Uterus (tissue), 4 donors: Measurements from ENCODE around the gene SLCO3A1. TPM values are rescaled to one million over a fixed set of nuclear protein-coding genes. Genes with fewer than 3 reads are reported as not detected.

Experiments
- DNase-seq, 2 donors: peaks; one replicate each; pipeline ENCODE4 v3.0.0-alpha.2; 2019 to 2020
- H3K27ac ChIP-seq, 2 donors: fragments of 200-600 bp; sonication (generic); 1 replicate in 1 of 2; 2 replicates in 1 of 2; pipeline ENCODE4 v1.5.1; 2016 to 2018
- H3K27me3 ChIP-seq, 2 donors: fragments of 200-600 bp; sonication (generic); one replicate each; pipeline ENCODE4 v1.5.1; 2018 to 2019; ENCODE audit warnings: control low read depth in 1 of 2
- H3K36me3 ChIP-seq, 2 donors: fragments of 200-600 bp; sonication (generic); one replicate each; pipeline ENCODE4 v1.5.1; 2019; ENCODE audit warnings: control low read depth in 1 of 2
- H3K4me1 ChIP-seq, 2 donors: fragments of 200-600 bp; sonication (generic); one replicate each; pipeline ENCODE4 v1.5.1; 2018 to 2019; ENCODE audit warnings: control low read depth in 1 of 2
- H3K4me3 ChIP-seq, 2 donors: fragments of 200-600 bp; sonication (generic); 1 replicate in 1 of 2; 2 replicates in 1 of 2; pipeline ENCODE4 v1.5.1; 2018 to 2019; ENCODE audit warnings: mild to moderate bottlenecking in 1 of 2
- H3K9me3 ChIP-seq, 2 donors: fragments of 200-600 bp; sonication (generic); one replicate each; pipeline ENCODE4 v1.5.1; 2019; ENCODE audit warnings: control low read depth in 1 of 2
- CTCF ChIP-seq, 4 experiments: fragments of 200-600 bp in 2 of 4; fragments of 450-650 bp in 2 of 4; sonication (generic) in 2 of 4; IDR thresholded peaks; one replicate each; pipeline ENCODE4 v1.5.1; 2016 to 2019; ENCODE audit warnings: antibody characterized with exemption in 4 of 4, mild to moderate bottlenecking in 2 of 4, moderate library complexity in 1 of 4
- POLR2A ChIP-seq, 2 donors: fragments of 450-650 bp; IDR thresholded peaks; one replicate each; pipeline ENCODE4 v1.6.1; 2016; ENCODE audit warnings: antibody characterized with exemption in 2 of 2, mild to moderate bottlenecking in 1 of 2, moderate library complexity in 1 of 2
- intact Hi-C: fragments of 100-400 bp; cut with DNase I; formaldehyde crosslinking; loops from one replicate; pipeline ENCODE4 v1.15.1; 2023; ENCODE audit warnings: low total_unique reads
- total RNA-seq, 4 donors: library from RNA; depleted of rRNA in 3 of 4; stranded (reverse); fragments of >200 nt in 3 of 4; gene quantifications; one replicate each; pipeline versions ENCODE4 v1.1.0 to v1.2.4, GENCODE V29; 2014 to 2023
- donor health status: DM: yes; HTN: yes; CAD: no.

The SLCO3A1 gene
- total RNA-seq, 4 donors from 2014 or later: 4.4 to 26.1 (median 9.5) TPM

DNA sequence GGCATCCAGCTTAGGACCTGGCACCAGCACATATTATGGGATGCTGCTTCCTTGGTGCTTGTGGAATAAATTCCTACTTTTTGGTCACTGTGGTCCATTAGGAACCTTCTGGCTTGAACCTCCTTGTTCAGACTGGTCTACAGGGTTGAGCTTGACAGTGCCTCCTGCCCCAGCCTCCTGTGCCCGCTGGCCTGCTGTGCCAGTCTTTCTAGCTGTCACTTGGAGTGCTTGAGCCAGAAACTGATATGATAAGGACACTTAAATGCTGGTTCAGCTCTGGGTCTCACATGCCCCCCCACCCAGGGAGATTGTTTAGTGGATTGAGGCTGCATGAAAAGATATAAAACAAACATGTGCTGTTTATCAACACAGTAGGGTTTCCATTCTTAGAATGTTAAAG, 147.8 kb downstream of the SLCO3A1 start:
- TF ChIP-seq CTCF (IDR thresholded peaks at IDR 0.05): no peak
- TF ChIP-seq POLR2A (IDR thresholded peaks at IDR 0.05): no peak
- intact Hi-C loops: no loop called here
- Histone ChIP-seq H3K27me3 (no peaks in the 10 kb centered on the region), H3K9me3 (no peaks in the 10 kb centered on the region), H3K4me1 (no peaks in the 10 kb centered on the region), H3K36me3 (no peaks in the 10 kb centered on the region), H3K27ac (no peak overlapping the region), H3K4me3 (no peak overlapping the region)
- no peak for DNase-seq

DNA sequence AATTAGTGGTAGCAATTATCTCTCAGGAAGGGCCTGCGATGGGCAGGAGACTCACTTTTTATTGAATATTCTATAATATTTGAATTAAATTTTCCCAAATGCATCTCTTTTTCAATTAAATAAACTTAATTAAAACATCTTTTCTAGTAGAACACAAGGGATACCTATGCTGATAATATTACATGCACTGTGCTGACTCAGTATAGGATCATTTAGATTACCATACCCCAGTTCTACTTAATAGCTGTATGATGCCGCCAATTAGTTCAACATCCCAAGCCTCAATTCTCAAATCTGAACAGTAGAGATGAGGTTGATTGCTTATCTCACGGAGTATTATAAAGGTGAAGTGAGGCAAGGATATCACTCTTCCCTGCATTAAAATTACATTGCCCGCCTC, 149.2 kb downstream of the SLCO3A1 start:
- Histone ChIP-seq H3K36me3 (no peaks in the 10 kb centered on the region), H3K4me3 (no peak overlapping the region), H3K27me3 (no peaks in the 10 kb centered on the region), H3K27ac (no peak overlapping the region), H3K4me1 (no peaks in the 10 kb centered on the region), H3K9me3 (no peaks in the 10 kb centered on the region)
- no peak for DNase-seq
- intact Hi-C loops: no loop called here
- no peak for TF ChIP-seq CTCF (IDR thresholded peaks at IDR 0.05)
- TF ChIP-seq POLR2A (IDR thresholded peaks at IDR 0.05): no peak

DNA sequence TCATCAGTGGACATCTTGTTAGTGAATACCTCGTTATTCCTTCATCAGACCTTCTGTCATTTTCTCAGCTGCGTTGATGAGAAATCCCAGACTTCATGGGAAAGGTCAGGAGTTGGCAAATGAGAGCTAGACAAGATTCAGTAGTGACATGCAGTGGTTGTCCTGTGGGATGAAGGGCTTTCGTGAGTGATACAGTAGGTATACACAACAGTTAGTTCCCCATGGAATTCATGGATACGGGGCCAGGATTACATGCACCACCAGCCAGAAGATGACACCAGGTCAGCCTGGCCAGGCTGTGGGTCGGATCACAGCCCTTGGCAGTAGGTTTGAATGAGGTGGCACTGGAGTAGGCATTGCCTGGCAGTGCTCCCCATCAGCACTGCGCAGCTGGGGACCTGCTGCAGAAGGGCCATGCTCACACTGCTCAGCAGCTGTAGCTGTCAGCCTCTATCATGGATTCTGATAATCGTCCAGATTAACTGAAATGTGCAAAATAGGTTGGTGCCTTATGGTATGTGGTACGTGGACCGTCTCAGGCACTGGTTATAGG, 150.1 kb downstream of the SLCO3A1 start:
- H3K4me1 ChIP-seq: no peaks in the 10 kb centered on the region
- TF ChIP-seq CTCF (IDR thresholded peaks at IDR 0.05) (no peak), POLR2A (IDR thresholded peaks at IDR 0.05) (no peak)
- H3K4me3 ChIP-seq: no peak overlapping the region
- no peaks in the 10 kb centered on the region for H3K36me3 ChIP-seq
- intact Hi-C loops: no loop called here
- DNase-seq: no peak
- H3K27ac ChIP-seq: no peak overlapping the region
- no peaks in the 10 kb centered on the region for H3K9me3 ChIP-seq
- H3K27me3 ChIP-seq: no peaks in the 10 kb centered on the region

GRCh38 chr15:92005154-92005553, 151.6 kb downstream of the SLCO3A1 start:
- no peak overlapping the region for H3K27ac ChIP-seq
- H3K9me3 ChIP-seq: no peaks in the 10 kb centered on the region
- H3K4me1 ChIP-seq: no peaks in the 10 kb centered on the region
- TF ChIP-seq CTCF (IDR thresholded peaks at IDR 0.05) (no peak), POLR2A (IDR thresholded peaks at IDR 0.05) (no peak)
- no peaks in the 10 kb centered on the region for H3K27me3 ChIP-seq
- H3K36me3 ChIP-seq: no peaks in the 10 kb centered on the region
- intact Hi-C loops: no loop called here
- no peak overlapping the region for H3K4me3 ChIP-seq
- DNase-seq: no peak

DNA sequence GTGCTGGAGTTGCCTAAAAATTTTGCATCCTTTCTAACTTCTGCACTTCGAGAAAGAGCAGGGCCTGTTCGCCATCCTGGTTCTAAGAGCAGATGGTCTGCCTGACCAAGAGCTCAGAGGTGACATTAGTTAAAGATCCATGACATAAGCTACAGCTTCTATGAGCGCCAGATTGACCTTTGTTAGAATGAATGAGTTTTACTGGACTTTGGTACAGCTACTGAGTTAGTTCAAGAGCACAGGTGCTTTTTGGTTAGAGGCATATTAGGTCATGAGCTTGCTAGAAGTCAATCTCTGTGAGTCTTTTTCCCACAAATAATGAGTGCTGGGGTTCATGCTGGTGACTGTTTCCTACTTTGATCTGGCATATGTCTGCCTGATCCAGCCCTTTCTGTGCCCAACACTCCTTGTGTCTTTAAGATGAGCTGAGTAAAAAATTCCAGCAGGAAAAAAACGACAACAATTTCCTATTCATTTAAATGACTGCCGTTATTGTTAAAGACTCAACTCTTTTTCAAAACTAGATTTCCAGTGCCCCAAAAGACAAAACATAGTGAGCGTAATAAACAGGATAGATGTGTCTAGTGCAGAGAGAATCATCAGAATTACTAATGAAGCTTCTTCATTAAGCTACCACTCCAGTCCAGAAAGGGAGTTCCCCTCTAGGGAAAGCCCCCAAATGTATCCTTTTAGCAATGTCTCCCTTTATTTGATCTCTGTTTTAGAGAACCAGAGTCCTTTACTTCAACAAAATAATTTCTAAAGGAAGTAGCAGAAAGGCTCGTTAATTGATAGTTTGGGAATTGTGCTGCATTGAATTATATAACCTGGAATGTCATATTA, 152.9 kb downstream of the SLCO3A1 start:
- DNase-seq: no peak
- Histone ChIP-seq H3K27me3 (no peaks in the 10 kb centered on the region), H3K9me3 (no peaks in the 10 kb centered on the region), H3K36me3 (no peaks in the 10 kb centered on the region), H3K27ac (no peak overlapping the region), H3K4me3 (no peak overlapping the region), H3K4me1 (no peaks in the 10 kb centered on the region)
- intact Hi-C loops: no loop called here
- no peak for TF ChIP-seq CTCF (IDR thresholded peaks at IDR 0.05)
- TF ChIP-seq POLR2A (IDR thresholded peaks at IDR 0.05): no peak
